Measurements from ENCODE around the gene XPC.

GRCh38 chr3:14126887-14127505 is 51.4 kb downstream of the XPC start:
- TF ChIP-seq POLR2AphosphoS5 (IDR thresholded peaks at IDR 0.05; ENCODE audit: low read depth, low read length) (no peak), SIN3A (IDR thresholded peaks at IDR 0.05; ENCODE audit: borderline replicate concordance, insufficient read depth, low read length) (no peak), FOXP2 (optimal IDR thresholded peaks at IDR 0.05; ENCODE audit: borderline replicate concordance, extremely low read depth, extremely low read length, insufficient read depth) (no peak), TAF1 (IDR thresholded peaks at IDR 0.05; ENCODE audit: borderline replicate concordance, insufficient read depth, low read length) (no peak)
